ENCODE data around the gene LRMDA. TPM values are rescaled to one million over a fixed set of nuclear protein-coding genes. Genes with fewer than 3 reads are reported as not detected.

The LRMDA gene
- polyA plus RNA-seq, 3 donors = 39.8 to 59.6 (median 56.4) TPM

DNA sequence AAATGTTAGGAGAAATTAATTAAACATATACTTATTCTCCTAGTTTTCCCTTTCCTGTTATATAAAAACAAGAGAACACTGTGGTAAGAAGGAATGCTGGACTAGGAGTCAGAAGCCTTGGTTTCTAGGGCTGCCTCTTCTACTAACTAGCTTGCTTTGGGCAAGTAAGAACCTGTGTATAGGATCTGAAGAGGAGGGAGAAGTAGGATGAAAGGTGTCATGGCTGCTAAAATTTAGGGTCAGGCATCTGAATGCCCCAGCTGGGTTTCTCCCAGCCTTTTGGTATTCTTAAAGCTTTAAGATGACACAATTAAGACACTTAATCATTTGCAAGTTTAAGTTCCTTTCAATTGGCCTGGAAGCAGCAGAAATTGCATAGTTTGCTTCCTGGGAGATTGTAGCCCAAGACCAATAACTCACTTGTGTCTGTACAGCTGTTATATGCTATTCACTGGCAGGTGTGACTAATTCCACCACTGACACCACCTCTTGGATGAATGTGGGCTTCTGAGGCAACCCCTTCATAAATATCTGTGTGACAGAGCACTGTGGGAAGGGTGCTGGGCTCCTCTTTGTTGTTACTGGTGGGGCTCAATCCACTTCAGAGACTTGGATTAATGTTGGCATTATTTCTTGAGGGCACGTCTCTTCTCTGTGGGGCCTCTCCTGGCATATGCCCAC is 137.2 kb downstream of the LRMDA start:
- no peak overlapping the region for H3K4me3 Mint-ChIP-seq
- Histone ChIP-seq H3K4me1 (ENCODE audit: control insufficient read depth in 1 of 2, insufficient read depth in 2 of 2, low read length in 2 of 2) (peaks cover 0 to 5% of the 10 kb centered on the region in 2 donors), H3K9ac (ENCODE audit: insufficient read depth, low read length, poor library complexity, severe bottlenecking) (no peak overlapping the region), H3K36me3 (replicated peaks in 1 of 2; ENCODE audit: control insufficient read depth in 1 of 2, insufficient read depth in 2 of 2, low read length in 2 of 2) (peaks cover 0 to 23% of the 10 kb centered on the region in 2 donors), H3K9me3 (replicated peaks in 1 of 2; ENCODE audit: control insufficient read depth in 1 of 2, insufficient read depth in 1 of 2, low read length in 2 of 2) (peaks cover 21% of the 10 kb centered on the region in 2 donors), H2AFZ (ENCODE audit: insufficient read depth, low read depth, low read length, poor library complexity, severe bottlenecking) (no peak overlapping the region), H4K20me1 (ENCODE audit: insufficient read depth, low read length) (peaks cover 6% of the 10 kb centered on the region), H3K27me3 (ENCODE audit: control insufficient read depth in 2 of 2, insufficient read depth in 2 of 2, low read length in 2 of 2) (no peaks in the 10 kb centered on the region), H3K79me2 (ENCODE audit: insufficient read depth, low read length) (peaks cover 46% of the 10 kb centered on the region), H3K27ac (ENCODE audit: low read depth in 1 of 2, low read length in 2 of 2) (no peak overlapping the region), H3K4me2 (replicated peaks; ENCODE audit: extremely low read depth, low read length, poor library complexity, severe bottlenecking) (no peak overlapping the region), H3K4me3 (replicated peaks in 1 of 3; ENCODE audit: low read depth in 2 of 3, low read length in 3 of 3) (no peak overlapping the region)
- intact Hi-C loops (cut with micrococcal nuclease) = no loop called here
- H3K9me3 Mint-ChIP-seq = peaks cover 18 to 37% (median 35%) of the 10 kb centered on the region in 7 donors
- peaks cover 23% of the 10 kb centered on the region for H3K4me1 Mint-ChIP-seq
- no CpG with 5 or more reads among the region's 1 CpG for WGBS (ENCODE audit: insufficient coverage)
- no peak overlapping the region for H3K27ac Mint-ChIP-seq
- no peaks in the 10 kb centered on the region for H3K27me3 Mint-ChIP-seq (ENCODE audit: low read depth in 3 of 3)
- peaks cover 12 to 40% of the 10 kb centered on the region in 2 donors for H3K36me3 Mint-ChIP-seq
- no peak for DNase-seq
- TF ChIP-seq, protein P1, sequence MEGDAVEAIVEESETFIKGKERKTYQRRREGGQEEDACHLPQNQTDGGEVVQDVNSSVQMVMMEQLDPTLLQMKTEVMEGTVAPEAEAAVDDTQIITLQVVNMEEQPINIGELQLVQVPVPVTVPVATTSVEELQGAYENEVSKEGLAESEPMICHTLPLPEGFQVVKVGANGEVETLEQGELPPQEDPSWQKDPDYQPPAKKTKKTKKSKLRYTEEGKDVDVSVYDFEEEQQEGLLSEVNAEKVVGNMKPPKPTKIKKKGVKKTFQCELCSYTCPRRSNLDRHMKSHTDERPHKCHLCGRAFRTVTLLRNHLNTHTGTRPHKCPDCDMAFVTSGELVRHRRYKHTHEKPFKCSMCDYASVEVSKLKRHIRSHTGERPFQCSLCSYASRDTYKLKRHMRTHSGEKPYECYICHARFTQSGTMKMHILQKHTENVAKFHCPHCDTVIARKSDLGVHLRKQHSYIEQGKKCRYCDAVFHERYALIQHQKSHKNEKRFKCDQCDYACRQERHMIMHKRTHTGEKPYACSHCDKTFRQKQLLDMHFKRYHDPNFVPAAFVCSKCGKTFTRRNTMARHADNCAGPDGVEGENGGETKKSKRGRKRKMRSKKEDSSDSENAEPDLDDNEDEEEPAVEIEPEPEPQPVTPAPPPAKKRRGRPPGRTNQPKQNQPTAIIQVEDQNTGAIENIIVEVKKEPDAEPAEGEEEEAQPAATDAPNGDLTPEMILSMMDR (IDR thresholded peaks at IDR 0.05) = no peak

DNA sequence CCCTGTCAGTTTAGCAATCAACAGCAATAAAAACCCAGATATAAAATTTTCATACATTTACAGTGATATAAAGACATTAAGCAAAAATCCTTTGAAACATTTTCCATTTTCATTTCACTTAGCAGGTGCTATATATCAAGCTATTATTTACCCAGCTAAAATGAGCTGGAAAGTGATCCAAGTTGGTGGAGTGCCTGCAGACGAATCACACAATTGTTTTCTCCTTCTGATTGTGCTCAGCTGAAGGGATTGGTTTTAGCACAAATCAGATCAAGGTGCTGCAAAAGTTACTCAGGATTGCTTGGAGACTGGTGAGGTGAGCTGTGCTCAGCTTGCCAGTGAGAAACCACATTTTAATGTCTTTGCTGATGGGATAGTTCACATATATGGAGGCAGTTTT is 138.1 kb downstream of the LRMDA start:
- Mint-ChIP-seq H3K9me3 (peaks cover 24 to 37% (median 34%) of the 10 kb centered on the region in 7 donors), H3K36me3 (peaks cover 18 to 40% of the 10 kb centered on the region in 2 donors)
- H2AFZ ChIP-seq (ENCODE audit: insufficient read depth, low read depth, low read length, poor library complexity, severe bottlenecking) = no peak overlapping the region

More for the DNA sequence above, 138.1 kb downstream of the LRMDA start:
- intact Hi-C loops (cut with micrococcal nuclease) = no loop called here
- H3K27me3 Mint-ChIP-seq (ENCODE audit: low read depth in 3 of 3) = no peaks in the 10 kb centered on the region
- peaks cover 53% of the 10 kb centered on the region for H3K79me2 ChIP-seq (ENCODE audit: insufficient read depth, low read length)
- peaks cover 6% of the 10 kb centered on the region for H4K20me1 ChIP-seq (ENCODE audit: insufficient read depth, low read length)
- no peak overlapping the region for H3K9ac ChIP-seq (ENCODE audit: insufficient read depth, low read length, poor library complexity, severe bottlenecking)
- TF ChIP-seq, protein P1 (IDR thresholded peaks at IDR 0.05) = no peak
- H3K27ac Mint-ChIP-seq = no peak overlapping the region
- H3K27ac ChIP-seq (ENCODE audit: low read depth in 1 of 2, low read length in 2 of 2) = no peak overlapping the region
- H3K9me3 ChIP-seq (replicated peaks in 1 of 2; ENCODE audit: control insufficient read depth in 1 of 2, insufficient read depth in 1 of 2, low read length in 2 of 2) = peaks cover 13 to 24% of the 10 kb centered on the region in 2 donors
- H3K4me1 Mint-ChIP-seq = peaks cover 23% of the 10 kb centered on the region
- H3K27me3 ChIP-seq (ENCODE audit: control insufficient read depth in 2 of 2, insufficient read depth in 2 of 2, low read length in 2 of 2) = no peaks in the 10 kb centered on the region
- no peak overlapping the region for H3K4me2 ChIP-seq (replicated peaks; ENCODE audit: extremely low read depth, low read length, poor library complexity, severe bottlenecking)
- H3K4me1 ChIP-seq (ENCODE audit: control insufficient read depth in 1 of 2, insufficient read depth in 2 of 2, low read length in 2 of 2) = peaks cover 0 to 5% of the 10 kb centered on the region in 2 donors
- no peak overlapping the region for H3K4me3 ChIP-seq (replicated peaks in 1 of 3; ENCODE audit: low read depth in 2 of 3, low read length in 3 of 3)
- WGBS (ENCODE audit: insufficient coverage) = 80% methylated on average over 1 of the region's 1 CpG
- no peak overlapping the region for H3K4me3 Mint-ChIP-seq
- peaks cover 0 to 32% of the 10 kb centered on the region in 2 donors for H3K36me3 ChIP-seq (replicated peaks in 1 of 2; ENCODE audit: control insufficient read depth in 1 of 2, insufficient read depth in 2 of 2, low read length in 2 of 2)
- no peak for DNase-seq

Measured in CD14-positive monocyte (primary cell).